HCT116 (cell line): ENCODE measurements around the gene CDH13. TPM values are rescaled to one million over a fixed set of nuclear protein-coding genes. Genes with fewer than 3 reads are reported as not detected.

Source experiments
- ATAC-seq: fragments of 200-7000 bp; cut with Tn5 transposase; 2 replicates; pipeline ENCODE4 v1.9.1; 2020; ENCODE audit warnings: mild to moderate bottlenecking, moderate library complexity
- BruUV-seq: library from RNA; stranded (reverse); fragments of 400-500 nt; replicated peaks from 2 replicates; lab custom pipeline; 2021; lab: Mats Ljungman, UMichigan
- CTCF ChIA-PET: fragments of 300-600 bp; sonication (Branson Sonifier 250); formaldehyde crosslinking; loops from one replicate; lab custom pipeline; 2021; ENCODE audit warnings: antibody characterized with exemption; lab: Charles Lee
- POLR2A ChIA-PET: fragments of 300-600, 350-600 bp; sonication (Branson Sonifier 250); formaldehyde crosslinking; loops from one replicate; lab custom pipeline; 2021; ENCODE audit warnings: antibody characterized with exemption; lab: Charles Lee
- RAD21 ChIA-PET, 2 experiments: fragments of 300-600 bp; sonication (Branson Sonifier 250); formaldehyde crosslinking; loops; one replicate each; lab custom pipeline; 2023; ENCODE audit warnings: low total read pairs in 2 of 2; ENCODE audit not compliant: uncharacterized antibody in 2 of 2, unreplicated experiment in 2 of 2, low non-redundant PET in 1 of 2; lab: Charles Lee
- DNase-seq: peaks from one replicate; pipeline ENCODE4 v3.0.0-alpha.2; 2010; ENCODE audit warnings: low read depth, low spot score
- H2AFZ ChIP-seq: fragments of 200-600 bp; shearing (Covaris generic), sonication (generic); 2 replicates; pipeline ENCODE4 v1.6.1; 2017; ENCODE audit warnings: low read depth, mixed run types, mixed read lengths, antibody characterized with exemption, low read length; ENCODE audit not compliant: poor library complexity, severe bottlenecking
- H3K27ac ChIP-seq: 2 replicates; pipeline ENCODE4 v1.5.1; 2012; ENCODE audit warnings: low read depth, low read length
- H3K27me3 ChIP-seq: fragments of 200-600 bp; sonication (generic); 2 replicates; pipeline ENCODE4 v1.6.1; 2016; ENCODE audit warnings: mixed run types, low read length, mixed read lengths; ENCODE audit not compliant: insufficient read depth
- H3K36me3 ChIP-seq, 2 experiments: fragments of 200-500 bp in 1 of 2; fragments of 200-600 bp in 1 of 2; sonication (Bioruptor generic) in 1 of 2; sonication (generic) in 1 of 2; 2 replicates each; pipeline versions ENCODE4 v1.5.1 to v1.6.1; 2014 to 2016; ENCODE audit warnings: low read length in 2 of 2, inconsistent platforms in 1 of 2, mixed read lengths in 1 of 2, mixed run types in 1 of 2; ENCODE audit not compliant: insufficient read depth in 2 of 2, control insufficient read depth in 1 of 2
- H3K4me1 ChIP-seq, 2 experiments: fragments of 200-600 bp in 1 of 2; sonication (generic) in 1 of 2; 2 replicates each; pipeline versions ENCODE4 v1.5.1 to v1.6.1; 2012 to 2017; ENCODE audit warnings: low read length in 2 of 2, inconsistent platforms in 1 of 2, mild to moderate bottlenecking in 1 of 2, mixed read lengths in 1 of 2, mixed run types in 1 of 2, moderate library complexity in 1 of 2; ENCODE audit not compliant: insufficient read depth in 2 of 2, control insufficient read depth in 1 of 2
- H3K4me2 ChIP-seq: fragments of 200-600 bp; sonication (generic); 2 replicates; pipeline ENCODE4 v1.6.1; 2017; ENCODE audit warnings: mixed run types, low read length, mixed read lengths
- H3K4me3 ChIP-seq, 2 experiments: fragments of 200-600 bp in 1 of 2; sonication (generic) in 1 of 2; replicated peaks in 1 of 2; 2 replicates each; pipeline ENCODE4 v1.5.1; 2011 to 2016; ENCODE audit warnings: low read length in 2 of 2, control low read depth in 1 of 2, low read depth in 1 of 2, mild to moderate bottlenecking in 1 of 2, mixed read lengths in 1 of 2, mixed run types in 1 of 2
- H3K79me2 ChIP-seq: fragments of 200-600 bp; sonication (generic); 2 replicates; pipeline ENCODE4 v1.6.1; 2017; ENCODE audit warnings: mild to moderate bottlenecking, mixed run types, low read length, moderate library complexity, mixed read lengths; ENCODE audit not compliant: insufficient read depth
- H3K9ac ChIP-seq: fragments of 200-600 bp; sonication (generic); 2 replicates; pipeline ENCODE4 v1.6.1; 2016; ENCODE audit warnings: low read length, mixed read lengths
- H3K9me2 ChIP-seq: fragments of 200-600 bp; sonication (generic), shearing (Covaris generic); 2 replicates; pipeline ENCODE4 v1.6.1; 2017; ENCODE audit warnings: mixed run types, mild to moderate bottlenecking, moderate library complexity; ENCODE audit not compliant: insufficient read depth
- H3K9me3 ChIP-seq, 2 experiments: fragments of 200-500 bp in 1 of 2; fragments of 200-600 bp in 1 of 2; sonication (Bioruptor generic) in 1 of 2; sonication (generic) in 1 of 2; 2 replicates each; pipeline ENCODE4 v1.6.1; 2014 to 2017; ENCODE audit warnings: low read length in 2 of 2, mixed read lengths in 2 of 2, inconsistent platforms in 1 of 2, low read depth in 1 of 2, mild to moderate bottlenecking in 1 of 2, mixed run types in 1 of 2, moderate library complexity in 1 of 2; ENCODE audit not compliant: control insufficient read depth in 1 of 2, insufficient read depth in 1 of 2
- H4K20me1 ChIP-seq: fragments of 200-600 bp; sonication (generic), shearing (Covaris generic); 2 replicates; pipeline ENCODE4 v1.6.1; 2017; ENCODE audit warnings: mixed run types, mild to moderate bottlenecking, moderate library complexity; ENCODE audit not compliant: insufficient read depth
- CBX3 ChIP-seq: IDR thresholded peaks from 2 replicates; pipeline ENCODE4 v1.6.1; 2012; ENCODE audit warnings: low read depth
- CEBPB ChIP-seq: IDR thresholded peaks from 2 replicates; pipeline ENCODE4 v1.6.1; 2012; ENCODE audit warnings: low read depth
- ELF1 ChIP-seq: IDR thresholded peaks from 2 replicates; pipeline ENCODE4 v1.6.1; 2012; ENCODE audit warnings: low read depth, borderline replicate concordance
- EZH2 ChIP-seq: fragments of 200-600 bp; sonication (generic); IDR thresholded peaks from 2 replicates; pipeline ENCODE4 v1.6.1; 2017; ENCODE audit warnings: antibody characterized with exemption, mixed run types
- EZH2phosphoT487 ChIP-seq: fragments of 200-600 bp; IDR thresholded peaks from 2 replicates; pipeline ENCODE4 v1.6.1; 2018; ENCODE audit warnings: antibody characterized with exemption, borderline replicate concordance
- FOSL1 ChIP-seq: IDR thresholded peaks from 2 replicates; pipeline ENCODE4 v1.6.1; 2012; ENCODE audit warnings: low read depth
- JUND ChIP-seq: IDR thresholded peaks from 2 replicates; pipeline ENCODE4 v1.6.1; 2012
- POLR2A ChIP-seq: IDR thresholded peaks from 2 replicates; pipeline ENCODE4 v1.7.0; 2011; ENCODE audit warnings: borderline replicate concordance; ENCODE audit not compliant: insufficient read depth, insufficient read length; ENCODE audit errors: extremely low read depth
- POLR2AphosphoS5 ChIP-seq: IDR thresholded peaks from 2 replicates; pipeline ENCODE4 v1.6.1; 2011; ENCODE audit warnings: mild to moderate bottlenecking, low read depth, low read length, moderate library complexity
- RAD21 ChIP-seq: IDR thresholded peaks from 2 replicates; pipeline ENCODE4 v1.6.1; 2012; ENCODE audit warnings: low read depth, mild to moderate bottlenecking
- SIN3A ChIP-seq: IDR thresholded peaks from 2 replicates; pipeline ENCODE4 v1.6.1; 2012; ENCODE audit warnings: low read depth
- SP1 ChIP-seq: IDR thresholded peaks from 2 replicates; pipeline ENCODE4 v1.6.1; 2012; ENCODE audit warnings: low read depth
- SRF ChIP-seq: IDR thresholded peaks from 2 replicates; pipeline ENCODE4 v1.6.1; 2012; ENCODE audit warnings: low read depth
- TCF7L2 ChIP-seq: IDR thresholded peaks from 2 replicates; pipeline ENCODE4 v1.7.0; 2011; ENCODE audit warnings: borderline replicate concordance, inconsistent platforms; ENCODE audit not compliant: insufficient read depth, insufficient read length; ENCODE audit errors: extremely low read depth
- ZFX ChIP-seq: fragments of 450-650 bp; IDR thresholded peaks from 2 replicates; pipeline ENCODE4 v1.6.1; 2017
- ZNF274 ChIP-seq: fragments of 200-500 bp; sonication (Bioruptor generic); IDR thresholded peaks from 2 replicates; pipeline ENCODE4 v1.6.1; 2014; ENCODE audit warnings: mild to moderate bottlenecking, low read depth, low read length, inconsistent platforms
- intact Hi-C: fragments of 100-400 bp; cut with micrococcal nuclease; formaldehyde crosslinking; loops from 2 replicates; pipeline ENCODE4 v1.10.0; 2022
- total RNA-seq: library from RNA; stranded (reverse); gene quantifications from one replicate; pipeline ENCODE4 v1.2.1, GENCODE V29; 2021; ENCODE audit not compliant: unreplicated experiment
- TF ChIP-seq, protein P1 (sequence below): IDR thresholded peaks from 2 replicates; pipeline ENCODE4 v1.6.1; 2012
- TF ChIP-seq, protein P2 (sequence below): IDR thresholded peaks from 2 replicates; pipeline ENCODE4 v1.6.1; 2012
- TF ChIP-seq, protein P3 (sequence below), 3 experiments: fragments of 200-600 bp in 1 of 3; sonication (generic) in 1 of 3; IDR thresholded peaks in 2 of 3; conservative IDR thresholded peaks in 1 of 3; 2 replicates each; pipeline ENCODE4 v1.5.1; 2012 to 2017; ENCODE audit warnings: low read depth in 2 of 3, low read length in 2 of 3, antibody characterized with exemption in 1 of 3, borderline replicate concordance in 1 of 3, control low read depth in 1 of 3, mild to moderate bottlenecking in 1 of 3, mixed read lengths in 1 of 3, mixed run types in 1 of 3, moderate library complexity in 1 of 3; ENCODE audit not compliant: insufficient read depth in 1 of 3
- TF ChIP-seq, protein P4 (sequence below): IDR thresholded peaks from 2 replicates; pipeline ENCODE4 v1.6.1; 2012; ENCODE audit warnings: low read depth

The CDH13 gene
- total RNA-seq, 1 experiment from 2014 or later = not detected

DNA sequence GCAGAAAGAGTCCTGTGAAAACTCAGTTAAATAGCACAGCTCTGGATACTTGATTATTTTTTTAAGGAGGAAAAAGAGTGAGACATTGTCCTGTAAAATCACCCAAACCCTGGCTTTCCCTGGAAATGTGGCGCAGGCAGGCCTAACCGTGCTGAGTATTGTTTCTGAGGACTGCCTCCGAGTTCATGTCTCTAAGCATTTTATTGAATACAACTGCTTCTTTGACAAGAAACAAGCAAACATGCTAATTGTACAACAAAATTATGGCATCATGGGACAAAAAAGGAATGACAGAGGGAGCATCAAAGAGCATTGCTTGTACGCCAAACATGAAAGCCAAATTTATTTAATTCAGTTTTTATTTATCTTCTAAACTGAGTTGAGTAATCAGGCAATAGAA is 1116.5 kb downstream of the CDH13 start:
- peaks cover 0 to 6% of the 10 kb centered on the region in 2 experiments; a peak in 1 of 4 replicates for H3K4me1 ChIP-seq
- RAD21 ChIA-PET = no interaction called here
- H2AFZ ChIP-seq = no peak overlapping the region
- no peak overlapping the region for H3K4me3 ChIP-seq
- no TSS peak for BruUV-seq
- no peaks in the 10 kb centered on the region for H3K79me2 ChIP-seq
- no peaks in the 10 kb centered on the region for H3K9me2 ChIP-seq
- no peaks in the 10 kb centered on the region for H3K36me3 ChIP-seq
- TF ChIP-seq CEBPB = no peak
- TF ChIP-seq, protein P1, sequence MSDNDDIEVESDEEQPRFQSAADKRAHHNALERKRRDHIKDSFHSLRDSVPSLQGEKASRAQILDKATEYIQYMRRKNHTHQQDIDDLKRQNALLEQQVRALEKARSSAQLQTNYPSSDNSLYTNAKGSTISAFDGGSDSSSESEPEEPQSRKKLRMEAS = no peak
- no peak for TF ChIP-seq EZH2phosphoT487
- TF ChIP-seq EZH2 = no peak
- TF ChIP-seq, protein P2, sequence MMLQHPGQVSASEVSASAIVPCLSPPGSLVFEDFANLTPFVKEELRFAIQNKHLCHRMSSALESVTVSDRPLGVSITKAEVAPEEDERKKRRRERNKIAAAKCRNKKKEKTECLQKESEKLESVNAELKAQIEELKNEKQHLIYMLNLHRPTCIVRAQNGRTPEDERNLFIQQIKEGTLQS = no peak
- TF ChIP-seq JUND = no peak
- TF ChIP-seq, protein P3, sequence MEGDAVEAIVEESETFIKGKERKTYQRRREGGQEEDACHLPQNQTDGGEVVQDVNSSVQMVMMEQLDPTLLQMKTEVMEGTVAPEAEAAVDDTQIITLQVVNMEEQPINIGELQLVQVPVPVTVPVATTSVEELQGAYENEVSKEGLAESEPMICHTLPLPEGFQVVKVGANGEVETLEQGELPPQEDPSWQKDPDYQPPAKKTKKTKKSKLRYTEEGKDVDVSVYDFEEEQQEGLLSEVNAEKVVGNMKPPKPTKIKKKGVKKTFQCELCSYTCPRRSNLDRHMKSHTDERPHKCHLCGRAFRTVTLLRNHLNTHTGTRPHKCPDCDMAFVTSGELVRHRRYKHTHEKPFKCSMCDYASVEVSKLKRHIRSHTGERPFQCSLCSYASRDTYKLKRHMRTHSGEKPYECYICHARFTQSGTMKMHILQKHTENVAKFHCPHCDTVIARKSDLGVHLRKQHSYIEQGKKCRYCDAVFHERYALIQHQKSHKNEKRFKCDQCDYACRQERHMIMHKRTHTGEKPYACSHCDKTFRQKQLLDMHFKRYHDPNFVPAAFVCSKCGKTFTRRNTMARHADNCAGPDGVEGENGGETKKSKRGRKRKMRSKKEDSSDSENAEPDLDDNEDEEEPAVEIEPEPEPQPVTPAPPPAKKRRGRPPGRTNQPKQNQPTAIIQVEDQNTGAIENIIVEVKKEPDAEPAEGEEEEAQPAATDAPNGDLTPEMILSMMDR (IDR thresholded peaks at IDR 0.05 in 2 of 3, conservative IDR thresholded peaks at IDR 0.05 in 1 of 3; ENCODE audit: borderline replicate concordance in 1 of 3, insufficient read depth in 1 of 3, low read depth in 2 of 3, low read length in 2 of 3) = no peak
- no peak for TF ChIP-seq SIN3A
- no peak for TF ChIP-seq POLR2A
- no peak for TF ChIP-seq ELF1
- no peak for TF ChIP-seq ZFX
- no peak for TF ChIP-seq FOSL1
- TF ChIP-seq ZNF274 = no peak
- TF ChIP-seq CBX3 = no peak
- TF ChIP-seq, protein P4, sequence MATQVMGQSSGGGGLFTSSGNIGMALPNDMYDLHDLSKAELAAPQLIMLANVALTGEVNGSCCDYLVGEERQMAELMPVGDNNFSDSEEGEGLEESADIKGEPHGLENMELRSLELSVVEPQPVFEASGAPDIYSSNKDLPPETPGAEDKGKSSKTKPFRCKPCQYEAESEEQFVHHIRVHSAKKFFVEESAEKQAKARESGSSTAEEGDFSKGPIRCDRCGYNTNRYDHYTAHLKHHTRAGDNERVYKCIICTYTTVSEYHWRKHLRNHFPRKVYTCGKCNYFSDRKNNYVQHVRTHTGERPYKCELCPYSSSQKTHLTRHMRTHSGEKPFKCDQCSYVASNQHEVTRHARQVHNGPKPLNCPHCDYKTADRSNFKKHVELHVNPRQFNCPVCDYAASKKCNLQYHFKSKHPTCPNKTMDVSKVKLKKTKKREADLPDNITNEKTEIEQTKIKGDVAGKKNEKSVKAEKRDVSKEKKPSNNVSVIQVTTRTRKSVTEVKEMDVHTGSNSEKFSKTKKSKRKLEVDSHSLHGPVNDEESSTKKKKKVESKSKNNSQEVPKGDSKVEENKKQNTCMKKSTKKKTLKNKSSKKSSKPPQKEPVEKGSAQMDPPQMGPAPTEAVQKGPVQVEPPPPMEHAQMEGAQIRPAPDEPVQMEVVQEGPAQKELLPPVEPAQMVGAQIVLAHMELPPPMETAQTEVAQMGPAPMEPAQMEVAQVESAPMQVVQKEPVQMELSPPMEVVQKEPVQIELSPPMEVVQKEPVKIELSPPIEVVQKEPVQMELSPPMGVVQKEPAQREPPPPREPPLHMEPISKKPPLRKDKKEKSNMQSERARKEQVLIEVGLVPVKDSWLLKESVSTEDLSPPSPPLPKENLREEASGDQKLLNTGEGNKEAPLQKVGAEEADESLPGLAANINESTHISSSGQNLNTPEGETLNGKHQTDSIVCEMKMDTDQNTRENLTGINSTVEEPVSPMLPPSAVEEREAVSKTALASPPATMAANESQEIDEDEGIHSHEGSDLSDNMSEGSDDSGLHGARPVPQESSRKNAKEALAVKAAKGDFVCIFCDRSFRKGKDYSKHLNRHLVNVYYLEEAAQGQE = no peak
- no peak for TF ChIP-seq SP1
- TF ChIP-seq RAD21 = no peak
- TF ChIP-seq SRF = no peak
- no peak for TF ChIP-seq TCF7L2
- TF ChIP-seq POLR2AphosphoS5 = no peak
- H3K9ac ChIP-seq = no peak overlapping the region
- CTCF ChIA-PET = interaction anchor here (0.6 kb wide), 1 partner anchor 297 kb away, joined by 4 read pairs; no protein-coding TSS in a partner anchor
- 0 out of 2 replicates have a peak, but pooled peaks cover 14% of the 10 kb centered on the region for H3K27me3 ChIP-seq
- ATAC-seq (no peak), DNase-seq (no peak)
- H3K9me3 ChIP-seq = no peaks in the 10 kb centered on the region
- H3K4me2 ChIP-seq = no peak overlapping the region
- intact Hi-C loops = no loop called here
- no peak overlapping the region for H3K27ac ChIP-seq
- POLR2A ChIA-PET = no interaction called here
- no peaks in the 10 kb centered on the region for H4K20me1 ChIP-seq
